ENCODE measurements around the gene RRH.

- TF ChIP-seq CTCF (IDR thresholded peaks at IDR 0.05) (no peak), POLR2A (IDR thresholded peaks at IDR 0.05) (no peak)
Measured at GRCh38 chr4:109864134-109864533, 36.4 kb downstream of the RRH start.

Data from body of pancreas (tissue), 4 donors.